ENCODE measurements around the gene GARNL3. TPM values are rescaled to one million over a fixed set of nuclear protein-coding genes. Genes with fewer than 3 reads are reported as not detected.

The GARNL3 gene
- polyA plus RNA-seq, 1 donor: 24.0 TPM

GRCh38 chr9:127237801-127238200, 26.8 kb upstream of the GARNL3 start:
- DNase-seq: no peak
- WGBS (ENCODE audit: insufficient coverage, low lambda C conversion rate): no CpG with 5 or more reads among the region's 4 CpGs

GRCh38 chr9:127241354-127241753, 23.2 kb upstream of the GARNL3 start:
- no peak overlapping the region for H3K27ac ChIP-seq (ENCODE audit: low read length)
- H3K4me1 ChIP-seq (ENCODE audit: control insufficient read depth, insufficient read depth, low read length): no peaks in the 10 kb centered on the region
- H3K36me3 ChIP-seq (ENCODE audit: control insufficient read depth, insufficient read depth, low read length): peaks cover 7% of the 10 kb centered on the region
- no peaks in the 10 kb centered on the region for H3K27me3 ChIP-seq (ENCODE audit: control insufficient read depth, insufficient read depth, low read length)
- no peaks in the 10 kb centered on the region for H3K9me3 ChIP-seq (ENCODE audit: control insufficient read depth, low read depth, low read length)
- no peak for DNase-seq
- H3K4me3 ChIP-seq (ENCODE audit: low read length): no peak overlapping the region
- 100% methylated on average over 1 of the region's 2 CpGs for WGBS (ENCODE audit: insufficient coverage, low lambda C conversion rate)

More at GRCh38 chr9:127237801-127238200, 26.8 kb upstream of the GARNL3 start:
- no peaks in the 10 kb centered on the region for H3K9me3 ChIP-seq (ENCODE audit: control insufficient read depth, low read depth, low read length)
- H3K4me1 ChIP-seq (ENCODE audit: control insufficient read depth, insufficient read depth, low read length): no peaks in the 10 kb centered on the region
- H3K27ac ChIP-seq (ENCODE audit: low read length): no peak overlapping the region
- no peak overlapping the region for H3K4me3 ChIP-seq (ENCODE audit: low read length)
- peaks cover 5% of the 10 kb centered on the region for H3K36me3 ChIP-seq (ENCODE audit: control insufficient read depth, insufficient read depth, low read length)
- H3K27me3 ChIP-seq (ENCODE audit: control insufficient read depth, insufficient read depth, low read length): no peaks in the 10 kb centered on the region

- H3K4me1 ChIP-seq (ENCODE audit: control insufficient read depth, insufficient read depth, low read length): no peaks in the 10 kb centered on the region
Observed at GRCh38 chr9:127244609-127245601, 19.7 kb upstream of the GARNL3 start.

GRCh38 chr9:127245637-127246164, 18.9 kb upstream of the GARNL3 start:
- no peak overlapping the region for H3K27ac ChIP-seq (ENCODE audit: low read length)
- peaks cover 2% of the 10 kb centered on the region for H3K36me3 ChIP-seq (ENCODE audit: control insufficient read depth, insufficient read depth, low read length)
- WGBS (ENCODE audit: insufficient coverage, low lambda C conversion rate): no CpG with 5 or more reads among the region's 8 CpGs
- H3K9me3 ChIP-seq (ENCODE audit: control insufficient read depth, low read depth, low read length): no peaks in the 10 kb centered on the region
- DNase-seq: no peak
- peak overlapping the region; percentile 58 for H3K4me3 ChIP-seq (ENCODE audit: low read length)
- no peaks in the 10 kb centered on the region for H3K4me1 ChIP-seq (ENCODE audit: control insufficient read depth, insufficient read depth, low read length)
- no peaks in the 10 kb centered on the region for H3K27me3 ChIP-seq (ENCODE audit: control insufficient read depth, insufficient read depth, low read length)

More at GRCh38 chr9:127244609-127245601, 19.7 kb upstream of the GARNL3 start:
- 19% methylated on average over 5 of the region's 53 CpGs for WGBS (ENCODE audit: insufficient coverage, low lambda C conversion rate)
- peak overlapping the region; percentile 58 for H3K4me3 ChIP-seq (ENCODE audit: low read length)
- peak; percentile 93 to 96 for DNase-seq
- H3K9me3 ChIP-seq (ENCODE audit: control insufficient read depth, low read depth, low read length): no peaks in the 10 kb centered on the region
- no peaks in the 10 kb centered on the region for H3K27me3 ChIP-seq (ENCODE audit: control insufficient read depth, insufficient read depth, low read length)
- H3K27ac ChIP-seq (ENCODE audit: low read length): no peak overlapping the region
- H3K36me3 ChIP-seq (ENCODE audit: control insufficient read depth, insufficient read depth, low read length): peaks cover 2% of the 10 kb centered on the region

GRCh38 chr9:127248241-127248640, 16.3 kb upstream of the GARNL3 start:
- no peaks in the 10 kb centered on the region for H3K9me3 ChIP-seq (ENCODE audit: control insufficient read depth, low read depth, low read length)
- DNase-seq: no peak
- H3K4me3 ChIP-seq (ENCODE audit: low read length): no peak overlapping the region
- H3K27ac ChIP-seq (ENCODE audit: low read length): no peak overlapping the region
- no peaks in the 10 kb centered on the region for H3K4me1 ChIP-seq (ENCODE audit: control insufficient read depth, insufficient read depth, low read length)
- no CpG with 5 or more reads among the region's 3 CpGs for WGBS (ENCODE audit: insufficient coverage, low lambda C conversion rate)
- H3K36me3 ChIP-seq (ENCODE audit: control insufficient read depth, insufficient read depth, low read length): peaks cover 2% of the 10 kb centered on the region
- H3K27me3 ChIP-seq (ENCODE audit: control insufficient read depth, insufficient read depth, low read length): no peaks in the 10 kb centered on the region

- no peaks in the 10 kb centered on the region for H3K9me3 ChIP-seq (ENCODE audit: control insufficient read depth, low read depth, low read length)
- H3K27me3 ChIP-seq (ENCODE audit: control insufficient read depth, insufficient read depth, low read length): no peaks in the 10 kb centered on the region
- H3K36me3 ChIP-seq (ENCODE audit: control insufficient read depth, insufficient read depth, low read length): no peaks in the 10 kb centered on the region
- no peak for DNase-seq
- no peak overlapping the region for H3K4me3 ChIP-seq (ENCODE audit: low read length)
- H3K27ac ChIP-seq (ENCODE audit: low read length): no peak overlapping the region
- 100% methylated on average over 2 of the region's 5 CpGs for WGBS (ENCODE audit: insufficient coverage, low lambda C conversion rate)
- H3K4me1 ChIP-seq (ENCODE audit: control insufficient read depth, insufficient read depth, low read length): no peaks in the 10 kb centered on the region
Observed at GRCh38 chr9:127249877-127250276, 14.7 kb upstream of the GARNL3 start.

- Histone ChIP-seq H3K36me3 (ENCODE audit: control insufficient read depth, insufficient read depth, low read length) (no peaks in the 10 kb centered on the region), H3K4me3 (ENCODE audit: low read length) (no peak overlapping the region), H3K27me3 (ENCODE audit: control insufficient read depth, insufficient read depth, low read length) (no peaks in the 10 kb centered on the region), H3K27ac (ENCODE audit: low read length) (no peak overlapping the region), H3K4me1 (ENCODE audit: control insufficient read depth, insufficient read depth, low read length) (no peaks in the 10 kb centered on the region), H3K9me3 (ENCODE audit: control insufficient read depth, low read depth, low read length) (no peaks in the 10 kb centered on the region)
- WGBS (ENCODE audit: insufficient coverage, low lambda C conversion rate): 83% methylated on average over 2 of the region's 3 CpGs
- no peak for DNase-seq
Observed at GRCh38 chr9:127250896-127251391, 13.6 kb upstream of the GARNL3 start.

- H3K36me3 ChIP-seq (ENCODE audit: control insufficient read depth, insufficient read depth, low read length): no peaks in the 10 kb centered on the region
- no peaks in the 10 kb centered on the region for H3K9me3 ChIP-seq (ENCODE audit: control insufficient read depth, low read depth, low read length)
- DNase-seq: no peak
- H3K4me1 ChIP-seq (ENCODE audit: control insufficient read depth, insufficient read depth, low read length): no peaks in the 10 kb centered on the region
- no peak overlapping the region for H3K27ac ChIP-seq (ENCODE audit: low read length)
- WGBS (ENCODE audit: insufficient coverage, low lambda C conversion rate): no CpG with 5 or more reads among the region's 4 CpGs
- H3K27me3 ChIP-seq (ENCODE audit: control insufficient read depth, insufficient read depth, low read length): no peaks in the 10 kb centered on the region
- H3K4me3 ChIP-seq (ENCODE audit: low read length): no peak overlapping the region
Observed at GRCh38 chr9:127252410-127253318, 11.9 kb upstream of the GARNL3 start.

GRCh38 chr9:127253446-127253845, 11.1 kb upstream of the GARNL3 start:
- Histone ChIP-seq H3K4me3 (ENCODE audit: low read length) (no peak overlapping the region), H3K27me3 (ENCODE audit: control insufficient read depth, insufficient read depth, low read length) (no peaks in the 10 kb centered on the region), H3K9me3 (ENCODE audit: control insufficient read depth, low read depth, low read length) (no peaks in the 10 kb centered on the region), H3K27ac (ENCODE audit: low read length) (no peak overlapping the region), H3K4me1 (ENCODE audit: control insufficient read depth, insufficient read depth, low read length) (no peaks in the 10 kb centered on the region), H3K36me3 (ENCODE audit: control insufficient read depth, insufficient read depth, low read length) (no peaks in the 10 kb centered on the region)
- no peak for DNase-seq
- WGBS (ENCODE audit: insufficient coverage, low lambda C conversion rate): no CpG with 5 or more reads among the region's 2 CpGs

- no peak overlapping the region for H3K27ac ChIP-seq (ENCODE audit: low read length)
Observed at GRCh38 chr9:127255692-127256091, 8.9 kb upstream of the GARNL3 start.

More at GRCh38 chr9:127255692-127256091, 8.9 kb upstream of the GARNL3 start:
- H3K9me3 ChIP-seq (ENCODE audit: control insufficient read depth, low read depth, low read length): no peaks in the 10 kb centered on the region
- no peaks in the 10 kb centered on the region for H3K4me1 ChIP-seq (ENCODE audit: control insufficient read depth, insufficient read depth, low read length)
- no peaks in the 10 kb centered on the region for H3K27me3 ChIP-seq (ENCODE audit: control insufficient read depth, insufficient read depth, low read length)
- H3K4me3 ChIP-seq (ENCODE audit: low read length): no peak overlapping the region
- no peaks in the 10 kb centered on the region for H3K36me3 ChIP-seq (ENCODE audit: control insufficient read depth, insufficient read depth, low read length)
- DNase-seq: no peak

All from large intestine (tissue), 3 donors.